CD14-positive monocyte (primary cell): ENCODE results near the gene MICALL1. TPM values are rescaled to one million over a fixed set of nuclear protein-coding genes. Genes with fewer than 3 reads are reported as not detected.
A peak's percentile ranks its signal among the peaks of the same experiment; 100 is the strongest.

ENCODE experiments used
- DNase-seq, 3 donors: peaks; one replicate each; pipeline ENCODE4 v3.0.0-alpha.2; 2011 to 2022
- H2AFZ ChIP-seq: 2 replicates; pipeline ENCODE4 v1.6.0; 2012; ENCODE audit warnings: mild to moderate bottlenecking, low read depth, low read length, inconsistent platforms; ENCODE audit not compliant: insufficient read depth, poor library complexity, severe bottlenecking
- H3K27ac ChIP-seq, 2 donors: 1 replicate in 1 of 2; 2 replicates in 1 of 2; pipeline ENCODE4 v1.5.1; 2012 to 2013; ENCODE audit warnings: low read length in 2 of 2, control low read depth in 1 of 2, inconsistent platforms in 1 of 2, low read depth in 1 of 2, mild to moderate bottlenecking in 1 of 2
- H3K27me3 ChIP-seq, 2 donors: one replicate each; pipeline versions ENCODE4 v1.6.0 to v1.6.1; 2011 to 2013; ENCODE audit warnings: low read length in 2 of 2; ENCODE audit not compliant: control insufficient read depth in 2 of 2, insufficient read depth in 2 of 2
- H3K36me3 ChIP-seq, 2 donors: replicated peaks in 1 of 2; 1 replicate in 1 of 2; 2 replicates in 1 of 2; pipeline versions ENCODE4 v1.5.1 to v1.6.1; 2012 to 2013; ENCODE audit warnings: low read length in 2 of 2, control low read depth in 1 of 2, inconsistent platforms in 1 of 2, mild to moderate bottlenecking in 1 of 2; ENCODE audit not compliant: insufficient read depth in 2 of 2, control insufficient read depth in 1 of 2
- H3K4me1 ChIP-seq, 2 donors: 1 replicate in 1 of 2; 2 replicates in 1 of 2; pipeline versions ENCODE4 v1.5.1 to v1.6.1; 2012 to 2013; ENCODE audit warnings: low read length in 2 of 2, control low read depth in 1 of 2, inconsistent platforms in 1 of 2, mild to moderate bottlenecking in 1 of 2, moderate library complexity in 1 of 2; ENCODE audit not compliant: insufficient read depth in 2 of 2, control insufficient read depth in 1 of 2
- H3K4me2 ChIP-seq: replicated peaks from 2 replicates; pipeline ENCODE3; 2012; ENCODE audit warnings: low read length, moderate library complexity, mild to moderate bottlenecking; ENCODE audit not compliant: poor library complexity, severe bottlenecking; ENCODE audit errors: extremely low read depth
- H3K4me3 ChIP-seq, 3 experiments: fragments of 200-600 bp in 1 of 3; sonication (generic) in 1 of 3; replicated peaks in 1 of 3; 1 replicate in 2 of 3; 2 replicates in 1 of 3; pipeline ENCODE4 v1.5.1; 2011 to 2013; ENCODE audit warnings: low read length in 3 of 3, mild to moderate bottlenecking in 3 of 3, control low read depth in 2 of 3, low read depth in 2 of 3, inconsistent platforms in 1 of 3, moderate library complexity in 1 of 3
- H3K79me2 ChIP-seq: 2 replicates; pipeline ENCODE4 v1.6.0; 2012; ENCODE audit warnings: mild to moderate bottlenecking, control low read depth, inconsistent platforms, low read length, moderate library complexity; ENCODE audit not compliant: insufficient read depth
- H3K9ac ChIP-seq: 2 replicates; pipeline ENCODE4 v1.6.0; 2017; ENCODE audit warnings: low read length, mild to moderate bottlenecking; ENCODE audit not compliant: insufficient read depth, poor library complexity, severe bottlenecking
- H3K9me3 ChIP-seq, 2 donors: replicated peaks in 1 of 2; 1 replicate in 1 of 2; 2 replicates in 1 of 2; pipeline versions ENCODE4 v1.5.1 to v1.6.1; 2012 to 2013; ENCODE audit warnings: low read length in 2 of 2, control low read depth in 1 of 2; ENCODE audit not compliant: control insufficient read depth in 1 of 2, insufficient read depth in 1 of 2
- H4K20me1 ChIP-seq: 2 replicates; pipeline ENCODE4 v1.6.0; 2012; ENCODE audit warnings: mild to moderate bottlenecking, low read length, control low read depth, moderate library complexity; ENCODE audit not compliant: insufficient read depth
- H3K27ac Mint-ChIP-seq, 7 donors: one replicate each; pipeline ENCODE4 v1.8.0; 2020; ENCODE audit warnings: mild to moderate bottlenecking in 7 of 7, mixed read lengths in 7 of 7, moderate library complexity in 6 of 7, inconsistent platforms in 2 of 7
- H3K27me3 Mint-ChIP-seq, 3 donors: one replicate each; pipeline ENCODE4 v1.8.0; 2021 to 2022; ENCODE audit warnings: low read depth in 3 of 3, mild to moderate bottlenecking in 3 of 3, mixed read lengths in 3 of 3, moderate library complexity in 3 of 3, inconsistent platforms in 1 of 3
- H3K36me3 Mint-ChIP-seq, 2 donors: one replicate each; pipeline ENCODE4 v1.8.0; 2020; ENCODE audit warnings: mixed read lengths in 2 of 2, inconsistent platforms in 1 of 2, mild to moderate bottlenecking in 1 of 2
- H3K4me1 Mint-ChIP-seq: one replicate; pipeline ENCODE4 v1.8.0; 2020; ENCODE audit warnings: mild to moderate bottlenecking, mixed read lengths
- H3K4me3 Mint-ChIP-seq, 2 donors: one replicate each; pipeline ENCODE4 v1.8.0; 2020; ENCODE audit warnings: mild to moderate bottlenecking in 2 of 2, mixed read lengths in 2 of 2, moderate library complexity in 1 of 2
- H3K9me3 Mint-ChIP-seq, 7 donors: one replicate each; pipeline ENCODE4 v1.8.0; 2020 to 2022; ENCODE audit warnings: mixed read lengths in 7 of 7, mild to moderate bottlenecking in 6 of 7, moderate library complexity in 6 of 7, inconsistent platforms in 2 of 7
- WGBS: methylation state at CpG from one replicate; pipeline ENCODE4 v1.1.5; 2013; ENCODE audit warnings: missing lambda C conversion rate; ENCODE audit not compliant: insufficient coverage; 5-methylcytosine and 5-hydroxymethylcytosine counted together
- intact Hi-C, 2 donors: fragments of 100-400 bp; cut with micrococcal nuclease; formaldehyde crosslinking; loops; one replicate each; pipeline versions ENCODE4 v1.15.0 to v1.15.1; 2023
- polyA plus RNA-seq, 3 donors: library from polyadenylated mRNA; depleted of rRNA in 1 of 3; unstranded in 2 of 3; stranded (reverse) in 1 of 3; fragments of 300-500 nt in 2 of 3; fragments of >200 nt in 1 of 3; fragmentation: Illumina TruSeq in 2 of 3; gene quantifications; 1 replicate in 2 of 3; 2 replicates in 1 of 3; pipeline ENCODE4 v1.2.3, GENCODE V29; 2012 to 2021
- TF ChIP-seq, protein P1 (sequence below): fragments of 200-600 bp; IDR thresholded peaks from one replicate; pipeline ENCODE4 v1.8.0; 2022; ENCODE audit warnings: antibody characterized with exemption, mild to moderate bottlenecking

Gene MICALL1
- polyA plus RNA-seq, 3 donors: 0.51 to 7.0 (median 1.3) TPM

GRCh38 chr22:37892566-37893335, 13.3 kb upstream of the MICALL1 start:
- Mint-ChIP-seq H3K27me3 (no peaks in the 10 kb centered on the region), H3K27ac (no peak overlapping the region), H3K4me3 (no peak overlapping the region), H3K4me1 (peaks cover 18% of the 10 kb centered on the region), H3K36me3 (peaks cover 34 to 48% of the 10 kb centered on the region in 2 donors), H3K9me3 (no peaks in the 10 kb centered on the region)
- TF ChIP-seq, protein P1, sequence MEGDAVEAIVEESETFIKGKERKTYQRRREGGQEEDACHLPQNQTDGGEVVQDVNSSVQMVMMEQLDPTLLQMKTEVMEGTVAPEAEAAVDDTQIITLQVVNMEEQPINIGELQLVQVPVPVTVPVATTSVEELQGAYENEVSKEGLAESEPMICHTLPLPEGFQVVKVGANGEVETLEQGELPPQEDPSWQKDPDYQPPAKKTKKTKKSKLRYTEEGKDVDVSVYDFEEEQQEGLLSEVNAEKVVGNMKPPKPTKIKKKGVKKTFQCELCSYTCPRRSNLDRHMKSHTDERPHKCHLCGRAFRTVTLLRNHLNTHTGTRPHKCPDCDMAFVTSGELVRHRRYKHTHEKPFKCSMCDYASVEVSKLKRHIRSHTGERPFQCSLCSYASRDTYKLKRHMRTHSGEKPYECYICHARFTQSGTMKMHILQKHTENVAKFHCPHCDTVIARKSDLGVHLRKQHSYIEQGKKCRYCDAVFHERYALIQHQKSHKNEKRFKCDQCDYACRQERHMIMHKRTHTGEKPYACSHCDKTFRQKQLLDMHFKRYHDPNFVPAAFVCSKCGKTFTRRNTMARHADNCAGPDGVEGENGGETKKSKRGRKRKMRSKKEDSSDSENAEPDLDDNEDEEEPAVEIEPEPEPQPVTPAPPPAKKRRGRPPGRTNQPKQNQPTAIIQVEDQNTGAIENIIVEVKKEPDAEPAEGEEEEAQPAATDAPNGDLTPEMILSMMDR: no peak
- peaks cover 10 to 14% of the 10 kb centered on the region in 2 donors for H3K4me1 ChIP-seq
- 93% methylated on average over 4 of the region's 7 CpGs for WGBS
- H3K36me3 ChIP-seq: peaks cover 39 to 51% of the 10 kb centered on the region in 2 donors
- H3K4me2 ChIP-seq: no peak overlapping the region
- no peak overlapping the region for H2AFZ ChIP-seq
- H4K20me1 ChIP-seq: peaks cover 2% of the 10 kb centered on the region
- no peak for DNase-seq
- H3K79me2 ChIP-seq: no peaks in the 10 kb centered on the region
- intact Hi-C loops: loop anchor here in 1 of 2 donors (5.0 kb wide), 1 partner anchor 40 kb away; no protein-coding TSS in a partner anchor
- H3K9ac ChIP-seq: no peak overlapping the region
- H3K4me3 ChIP-seq: no peak overlapping the region
- no peaks in the 10 kb centered on the region for H3K9me3 ChIP-seq
- H3K27me3 ChIP-seq: no peaks in the 10 kb centered on the region
- H3K27ac ChIP-seq: no peak overlapping the region

GRCh38 chr22:37893583-37893983, 12.5 kb upstream of the MICALL1 start:
- Histone ChIP-seq H3K4me2 (no peak overlapping the region), H3K36me3 (peaks cover 30 to 42% of the 10 kb centered on the region in 2 donors), H3K9ac (no peak overlapping the region), H3K9me3 (no peaks in the 10 kb centered on the region), H3K79me2 (no peaks in the 10 kb centered on the region), H3K27me3 (no peaks in the 10 kb centered on the region), H3K4me3 (no peak overlapping the region), H2AFZ (no peak overlapping the region), H3K27ac (no peak overlapping the region), H4K20me1 (no peaks in the 10 kb centered on the region), H3K4me1 (peaks cover 10 to 14% of the 10 kb centered on the region in 2 donors)
- intact Hi-C loops: loop anchor here in 1 of 2 donors (5.0 kb wide), 1 partner anchor 39 kb away; no protein-coding TSS in a partner anchor
- Mint-ChIP-seq H3K36me3 (peaks cover 26 to 39% of the 10 kb centered on the region in 2 donors), H3K9me3 (no peaks in the 10 kb centered on the region), H3K27me3 (no peaks in the 10 kb centered on the region), H3K4me3 (no peak overlapping the region), H3K4me1 (peaks cover 18% of the 10 kb centered on the region), H3K27ac (peak overlapping the region in 3 of 7 donors; percentile 51 to 55 (median 54))
- WGBS: 90% methylated on average over 3 of the region's 5 CpGs
- TF ChIP-seq, protein P1: no peak
- DNase-seq: no peak
